SK-N-SH (cell line): ENCODE data around the gene PLEKHG5. TPM values are rescaled to one million over a fixed set of nuclear protein-coding genes. Genes with fewer than 3 reads are reported as not detected.

Source experiments
- CTCF ChIA-PET: fragments of 300-600, 350-600 bp; formaldehyde crosslinking; extraction: SDS; loops from one replicate; lab custom pipeline; 2021; lab: Yijun Ruan, JAX
- POLR2A ChIA-PET: fragments of 350-600 bp; sonication (Branson Sonifier 250); formaldehyde crosslinking; extraction: SDS; loops from one replicate; lab custom pipeline; 2020; ENCODE audit warnings: antibody characterized with exemption, inconsistent platforms; lab: Yijun Ruan, JAX
- DNase-seq: peaks from one replicate; pipeline ENCODE4 v3.0.0; 2012
- H2AFZ ChIP-seq: fragments of 200-600 bp; sonication (generic); 2 replicates; pipeline ENCODE4 v1.8.1; 2016; ENCODE audit warnings: antibody characterized with exemption, mild to moderate bottlenecking, low read depth
- H3F3A ChIP-seq: fragments of 200-600 bp; sonication (generic); replicated peaks from 2 replicates; pipeline ENCODE3; 2016; ENCODE audit warnings: antibody characterized with exemption, mild to moderate bottlenecking; ENCODE audit not compliant: insufficient read depth
- H3K27ac ChIP-seq, 2 experiments: fragments of 200-500 bp in 1 of 2; fragments of 200-600 bp in 1 of 2; sonication (Bioruptor generic) in 1 of 2; sonication (generic), shearing (Covaris generic) in 1 of 2; 2 replicates each; pipeline versions ENCODE4 v1.5.1 to v1.6.1; 2014 to 2016; ENCODE audit warnings: low read depth in 2 of 2, inconsistent platforms in 1 of 2, low read length in 1 of 2, mild to moderate bottlenecking in 1 of 2, mixed read lengths in 1 of 2
- H3K27me3 ChIP-seq: fragments of 200-600 bp; sonication (generic), shearing (Covaris generic); 2 replicates; pipeline ENCODE4 v1.6.1; 2016; ENCODE audit warnings: mixed run types; ENCODE audit not compliant: insufficient read depth
- H3K36me3 ChIP-seq, 2 experiments: fragments of 200-500 bp in 1 of 2; fragments of 200-600 bp in 1 of 2; sonication (Bioruptor generic) in 1 of 2; sonication (generic) in 1 of 2; replicated peaks in 1 of 2; 2 replicates each; pipeline versions ENCODE3 to v1.5.1; 2014 to 2016; ENCODE audit warnings: low read length in 1 of 2, mild to moderate bottlenecking in 1 of 2; ENCODE audit not compliant: insufficient read depth in 2 of 2, control insufficient read depth in 1 of 2
- H3K4me1 ChIP-seq, 2 experiments: fragments of 200-500 bp in 1 of 2; fragments of 200-600 bp in 1 of 2; sonication (Bioruptor generic) in 1 of 2; sonication (generic), shearing (Covaris generic) in 1 of 2; 2 replicates each; pipeline versions ENCODE4 v1.5.1 to v1.6.1; 2014 to 2016; ENCODE audit warnings: low read depth in 1 of 2, low read length in 1 of 2, mixed run types in 1 of 2; ENCODE audit not compliant: insufficient read depth in 2 of 2, control insufficient read depth in 1 of 2
- H3K4me2 ChIP-seq: fragments of 200-600 bp; sonication (generic), shearing (Covaris generic); 2 replicates; pipeline ENCODE4 v1.6.1; 2017; ENCODE audit warnings: mixed run types
- H3K4me3 ChIP-seq, 2 experiments: fragments of 200-500 bp in 1 of 2; fragments of 200-600 bp in 1 of 2; sonication (Bioruptor generic) in 1 of 2; sonication (generic), shearing (Covaris generic) in 1 of 2; 2 replicates each; pipeline versions ENCODE4 v1.5.1 to v1.8.1; 2014 to 2016; ENCODE audit warnings: low read depth in 2 of 2, inconsistent platforms in 1 of 2, low read length in 1 of 2, mild to moderate bottlenecking in 1 of 2, mixed read lengths in 1 of 2, moderate library complexity in 1 of 2
- H3K79me2 ChIP-seq: fragments of 200-600 bp; sonication (generic); 2 replicates; pipeline ENCODE4 v1.8.1; 2017; ENCODE audit warnings: mild to moderate bottlenecking; ENCODE audit not compliant: insufficient read depth
- H3K9ac ChIP-seq: fragments of 200-600 bp; sonication (generic); 2 replicates; pipeline ENCODE4 v1.6.1; 2017; ENCODE audit warnings: mixed run types
- H3K9me2 ChIP-seq: fragments of 200-600 bp; sonication (generic); 2 replicates; pipeline ENCODE4 v1.6.1; 2017; ENCODE audit warnings: mixed run types
- H3K9me3 ChIP-seq: fragments of 200-600 bp; sonication (generic); 2 replicates; pipeline ENCODE4 v1.6.1; 2017; ENCODE audit warnings: mixed run types, mild to moderate bottlenecking, moderate library complexity
- H4K20me1 ChIP-seq: fragments of 200-600 bp; sonication (generic); 2 replicates; pipeline ENCODE4 v1.6.1; 2017; ENCODE audit warnings: mild to moderate bottlenecking, mixed run types; ENCODE audit not compliant: insufficient read depth
- CHD2 ChIP-seq: fragments of 150-350 bp; IDR thresholded peaks from 2 replicates; pipeline ENCODE4 v1.6.1; 2018; ENCODE audit warnings: low read length; ENCODE audit not compliant: partially characterized antibody
- ELF1 ChIP-seq: IDR thresholded peaks from 2 replicates; pipeline ENCODE4 v1.4.0; 2012
- EP300 ChIP-seq, 2 experiments: IDR thresholded peaks; 2 replicates each; pipeline versions ENCODE4 v1.4.0 to v1.6.1; 2012; ENCODE audit warnings: borderline replicate concordance in 1 of 2, low read depth in 1 of 2, low read length in 1 of 2
- FOXJ3 ChIP-seq: sonication (generic); formaldehyde crosslinking; IDR thresholded peaks from 2 replicates; pipeline ENCODE4 v1.5.1; 2020; ENCODE audit warnings: mild to moderate bottlenecking, missing genetic modification reagents
- GABPA ChIP-seq: IDR thresholded peaks from 2 replicates; pipeline ENCODE4 v1.4.0; 2012; ENCODE audit warnings: low read depth, mild to moderate bottlenecking
- IRF3 ChIP-seq: fragments of 150-350 bp; IDR thresholded peaks from 2 replicates; pipeline ENCODE4 v1.6.1; 2016; ENCODE audit warnings: mild to moderate bottlenecking, low read depth, low read length
- MAX ChIP-seq: IDR thresholded peaks from 2 replicates; pipeline ENCODE4 v1.4.0; 2012; ENCODE audit warnings: low read depth
- MXI1 ChIP-seq: IDR thresholded peaks from 2 replicates; pipeline ENCODE4 v1.6.1; 2012; ENCODE audit warnings: mild to moderate bottlenecking, low read depth, low read length, improper control_type of control experiment
- NRF1 ChIP-seq: IDR thresholded peaks from 2 replicates; pipeline ENCODE4 v1.6.1; 2012; ENCODE audit warnings: low read depth, mild to moderate bottlenecking, low read length
- RAD21 ChIP-seq: IDR thresholded peaks from 2 replicates; pipeline ENCODE4 v1.6.1; 2012; ENCODE audit warnings: mild to moderate bottlenecking, low read length
- RXRA ChIP-seq: IDR thresholded peaks from 2 replicates; pipeline ENCODE4 v1.4.0; 2012; ENCODE audit warnings: low read depth, mild to moderate bottlenecking, borderline replicate concordance
- SIN3A ChIP-seq: IDR thresholded peaks from 2 replicates; pipeline ENCODE4 v1.6.1; 2012; ENCODE audit warnings: low read depth, mild to moderate bottlenecking, low read length, moderate library complexity, borderline replicate concordance
- TAF1 ChIP-seq: IDR thresholded peaks from 2 replicates; pipeline ENCODE4 v1.6.1; 2012; ENCODE audit warnings: low read depth, mild to moderate bottlenecking, low read length, moderate library complexity, borderline replicate concordance
- YY1 ChIP-seq: IDR thresholded peaks from 2 replicates; pipeline ENCODE4 v1.4.0; 2012; ENCODE audit warnings: low read depth, mild to moderate bottlenecking
- WGBS: methylation state at CpG from one replicate; pipeline ENCODE4 v1.1.6; 2017; ENCODE audit warnings: low lambda C conversion rate; 5-methylcytosine and 5-hydroxymethylcytosine counted together
- polyA plus RNA-seq, 3 experiments: library from polyadenylated mRNA; depleted of rRNA; stranded (reverse); fragments of >200 nt; gene quantifications; 2 replicates each; pipeline ENCODE4 v1.2.3, GENCODE V29; 2012

The PLEKHG5 gene
- polyA plus RNA-seq, 1 of the 3 experiments (the other 2 are of a cell fraction): 14.9 TPM

DNA sequence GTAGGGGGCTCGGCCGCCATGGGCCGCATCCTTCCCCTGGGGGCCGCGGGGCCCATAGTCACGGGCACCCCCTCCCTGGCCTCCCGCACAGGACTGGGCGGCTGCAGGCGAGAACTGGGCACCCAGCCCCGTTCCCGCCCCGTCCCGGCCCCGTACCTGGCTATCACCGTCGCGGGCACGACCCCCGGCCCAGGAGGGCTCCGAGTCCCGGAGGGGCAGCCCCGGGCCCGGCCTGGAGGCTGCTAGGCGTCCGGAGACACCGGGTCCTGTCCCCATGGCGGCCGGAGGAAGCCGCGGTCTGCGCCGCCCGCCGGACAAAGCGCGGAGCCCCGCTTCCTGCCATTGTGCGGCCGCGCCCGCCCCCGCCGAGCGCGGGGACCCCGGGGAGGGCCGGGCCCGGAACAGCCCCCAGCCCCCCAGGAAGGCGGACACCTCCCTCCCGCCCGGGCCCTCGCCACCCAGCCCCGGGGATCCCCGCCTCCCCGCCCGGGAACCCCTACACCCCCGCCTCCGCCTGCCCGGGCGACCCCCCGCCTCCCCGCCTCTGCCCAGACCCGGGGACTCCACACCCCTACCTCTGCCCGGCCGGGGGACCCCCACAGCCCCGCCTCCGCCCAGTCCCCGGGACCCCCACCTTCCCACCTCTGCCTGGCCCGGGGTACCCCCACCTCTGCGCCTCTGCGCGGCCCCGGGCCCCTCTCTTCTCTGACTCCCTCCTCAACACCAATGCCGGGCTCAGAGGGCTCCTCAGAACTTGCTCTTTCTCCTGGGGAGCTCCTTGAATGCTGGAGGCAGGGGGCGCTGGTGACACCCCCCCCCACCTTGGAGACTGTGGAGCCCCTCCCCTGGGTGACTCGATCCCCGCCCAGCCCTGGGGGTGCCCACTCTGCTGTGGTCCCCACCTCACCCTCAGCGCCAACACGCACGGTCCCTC, 6.0 kb downstream of the PLEKHG5 start:
- Histone ChIP-seq H3K36me3 (no peaks in the 10 kb centered on the region), H3K4me2 (peak overlapping the region; percentile 70), H4K20me1 (no peaks in the 10 kb centered on the region), H3K4me1 (peaks cover 0 to 30% of the 10 kb centered on the region in 2 experiments; a peak in 1 of 4 replicates), H3K27me3 (no peaks in the 10 kb centered on the region), H3K27ac (no peak overlapping the region), H3F3A (no peaks in the 10 kb centered on the region), H2AFZ (peak overlapping the region; percentile 74; the same call in 1 of the 2 replicates), H3K9me3 (no peaks in the 10 kb centered on the region), H3K4me3 (peak overlapping the region; percentile 50 to 53), H3K79me2 (peaks cover 32% of the 10 kb centered on the region; the same call in 1 of the 2 replicates), H3K9me2 (no peaks in the 10 kb centered on the region), H3K9ac (peak overlapping the region; percentile 58; the same call in 1 of the 2 replicates)
- no peak for TF ChIP-seq IRF3
- no peak for TF ChIP-seq GABPA
- no peak for TF ChIP-seq ELF1
- ChIA-PET CTCF (interaction anchor here (0.6 to 16.2 kb wide), 26 partner anchors 7 to 262 kb away, joined by 3 to 439 read pairs (median 4); partner anchors contain the start of genes HES2, NOL9 and TAS1R1), POLR2A (interaction anchor here (0.8 to 1.2 kb wide), 3 partner anchors 9 to 38 kb away, joined by 4 to 5 read pairs (median 4); no protein-coding TSS in a partner anchor)
- peak; percentile 85 for DNase-seq
- 22% methylated on average over 22 of the region's 80 CpGs for WGBS

DNA sequence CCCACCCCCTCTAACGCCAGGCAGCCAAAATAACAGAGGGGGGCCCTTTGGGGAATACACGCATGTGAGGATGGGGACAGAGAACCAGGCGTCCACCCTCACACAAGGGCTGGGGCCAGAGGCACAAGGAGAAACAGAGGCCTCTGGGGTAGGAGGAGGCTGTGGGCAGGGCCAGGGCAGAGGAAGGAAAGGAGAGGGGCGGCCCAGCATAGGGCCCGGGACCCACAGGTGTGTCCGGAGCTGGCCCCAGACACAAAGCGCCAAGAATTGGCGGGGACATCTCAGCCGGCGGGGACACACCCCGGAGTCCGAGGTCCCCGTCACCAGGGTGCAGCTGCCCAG, 6.7 kb downstream of the PLEKHG5 start:
- 86% methylated on average over 3 of the region's 13 CpGs for WGBS
- H3K36me3 ChIP-seq: no peaks in the 10 kb centered on the region
- TF ChIP-seq RAD21: no peak
- no peak for TF ChIP-seq FOXJ3 (CRISPR knock-in tag)
- TF ChIP-seq YY1: no peak
- no peak for TF ChIP-seq NRF1
- TF ChIP-seq RXRA: no peak
- no peak for TF ChIP-seq MAX
- TF ChIP-seq EP300 (IDR thresholded peaks at IDR 0.05; ENCODE audit: borderline replicate concordance in 1 of 2, low read depth in 1 of 2, low read length in 1 of 2): no peak
- no peak for TF ChIP-seq MXI1
- TF ChIP-seq CHD2: no peak
- no peak for TF ChIP-seq TAF1
- TF ChIP-seq SIN3A: no peak
- TF ChIP-seq, all 33 proteins: peak for 0
- Histone ChIP-seq H3K9ac (peak overlapping the region; percentile 58; the same call in 1 of the 2 replicates), H3K79me2 (peaks cover 27% of the 10 kb centered on the region; the same call in 1 of the 2 replicates), H4K20me1 (no peaks in the 10 kb centered on the region), H2AFZ (peak overlapping the region; percentile 74; the same call in 1 of the 2 replicates), H3F3A (no peaks in the 10 kb centered on the region), H3K9me2 (no peaks in the 10 kb centered on the region), H3K4me2 (peak overlapping the region; percentile 70), H3K4me1 (peaks cover 0 to 27% of the 10 kb centered on the region in 2 experiments; a peak in 1 of 4 replicates), H3K9me3 (no peaks in the 10 kb centered on the region), H3K27ac (no peak overlapping the region), H3K4me3 (peak overlapping the region; percentile 39 to 53; a peak in 3 of 4 replicates), H3K27me3 (no peaks in the 10 kb centered on the region)
- CTCF ChIA-PET: interaction anchor here (1.1 to 16.2 kb wide), 6 partner anchors 8 to 70 kb away, joined by 4 to 439 read pairs (median 11); partner anchors contain the start of genes NOL9 and TAS1R1
- POLR2A ChIA-PET: no interaction called here
- DNase-seq: no peak
